Retinal pigment epithelial cell (primary cell): ENCODE measurements around the gene IL31RA.

ENCODE experiments used
- DNase-seq: peaks from one replicate; pipeline ENCODE4 v3.0.0-alpha.2; 2010; ENCODE audit warnings: low read depth
- H3K4me3 ChIP-seq: 2 replicates; pipeline ENCODE4 v1.5.1; 2011; ENCODE audit warnings: mild to moderate bottlenecking, low read length, control low read depth, moderate library complexity
- CTCF ChIP-seq: conservative IDR thresholded peaks from 2 replicates; pipeline ENCODE4 v1.5.1; 2011; ENCODE audit warnings: low read depth, low read length, control low read depth, inconsistent platforms

Gene IL31RA

GRCh38 chr5:55851675-55851979, 470 bp downstream of the IL31RA start:
- H3K4me3 ChIP-seq = no peak overlapping the region
- no peak for TF ChIP-seq CTCF
- DNase-seq = no peak

GRCh38 chr5:55852503-55852902, 1.3 kb downstream of the IL31RA start:
- DNase-seq = no peak
- no peak for TF ChIP-seq CTCF
- no peak overlapping the region for H3K4me3 ChIP-seq

DNA sequence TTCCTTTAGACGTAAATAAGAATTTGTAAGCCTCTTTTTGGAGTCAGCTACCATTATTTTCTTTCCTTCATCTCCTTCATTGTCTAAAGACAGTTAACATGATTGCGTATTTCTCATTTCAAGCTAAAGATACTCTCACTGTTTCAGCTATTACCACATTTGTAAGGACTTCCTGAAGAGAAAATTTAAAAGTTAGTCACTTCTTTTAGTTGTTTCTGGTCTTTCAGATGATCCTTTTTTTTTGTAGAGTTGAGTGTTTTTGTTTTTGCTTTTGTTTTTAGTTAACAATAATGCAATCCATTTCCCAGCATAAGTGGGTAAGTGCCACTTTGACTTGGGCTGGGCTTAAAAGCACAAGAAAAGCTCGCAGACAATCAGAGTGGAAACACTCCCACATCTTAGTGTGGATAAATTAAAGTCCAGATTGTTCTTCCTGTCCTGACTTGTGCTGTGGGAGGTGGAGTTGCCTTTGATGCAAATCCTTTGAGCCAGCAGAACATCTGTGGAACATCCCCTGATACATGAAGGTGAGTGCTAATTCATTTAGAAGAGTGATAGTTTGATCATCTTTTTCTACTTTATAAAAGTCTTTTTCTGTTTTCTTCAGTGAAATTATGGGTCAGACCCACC, 2.0 kb downstream of the IL31RA start:
- no peak overlapping the region for H3K4me3 ChIP-seq
- TF ChIP-seq CTCF = no peak
- no peak for DNase-seq

GRCh38 chr5:55853818-55854217, 2.7 kb downstream of the IL31RA start:
- H3K4me3 ChIP-seq = no peak overlapping the region

DNA sequence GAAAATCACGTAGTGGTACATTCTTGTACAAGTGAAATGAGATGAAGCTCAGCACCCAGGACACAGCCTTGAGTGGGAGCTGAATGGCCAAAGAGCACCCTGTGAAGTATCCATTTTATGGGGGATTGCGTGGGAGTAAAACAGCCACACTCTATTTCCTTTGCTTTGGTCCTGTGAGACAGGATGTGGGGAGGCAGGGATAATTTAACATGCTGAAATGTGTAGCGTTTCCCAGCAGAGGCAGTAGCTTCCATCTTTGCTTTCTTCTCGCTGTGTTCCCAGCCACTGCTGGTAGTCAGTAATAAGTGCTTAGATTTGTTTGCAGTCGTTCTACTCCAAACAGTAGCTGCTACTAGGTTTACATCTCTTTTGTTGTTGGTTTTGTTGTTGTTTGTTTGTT, 4.4 kb downstream of the IL31RA start:
- no peak for DNase-seq
- no peak for TF ChIP-seq CTCF
- no peak overlapping the region for H3K4me3 ChIP-seq

More at GRCh38 chr5:55853818-55854217, 2.7 kb downstream of the IL31RA start:
- TF ChIP-seq CTCF = no peak
- no peak for DNase-seq

- no peak overlapping the region for H3K4me3 ChIP-seq
- DNase-seq = no peak
- no peak for TF ChIP-seq CTCF
Measured at GRCh38 chr5:55856516-55857246, 5.5 kb downstream of the IL31RA start.

DNA sequence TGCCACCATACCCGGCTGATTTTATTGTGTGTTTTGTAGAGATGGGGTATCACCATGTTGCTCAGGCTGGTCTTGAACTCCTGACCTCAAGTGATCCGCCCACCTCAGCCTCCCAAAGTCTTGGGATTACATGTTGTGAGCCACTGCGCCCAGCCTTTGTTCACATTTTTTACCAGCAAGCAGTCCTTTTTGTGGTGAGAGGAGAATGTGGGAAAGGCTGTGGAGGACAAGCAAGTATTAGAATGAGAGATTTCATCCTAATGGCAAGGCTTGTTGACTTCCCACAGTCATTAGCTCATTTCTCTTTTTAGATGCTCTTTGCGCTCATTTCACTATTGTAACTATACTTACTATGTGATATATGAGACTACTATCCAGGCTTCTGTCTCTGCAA, 6.1 kb downstream of the IL31RA start:
- DNase-seq = no peak
- H3K4me3 ChIP-seq = no peak overlapping the region
- no peak for TF ChIP-seq CTCF
